Measurements from ENCODE around the gene HDAC8.

Gene HDAC8

GRCh38 chrX:72381439-72382201, 191.0 kb downstream of the HDAC8 start:
- peak in 1 of 2 donors; percentile 30 for DNase-seq (ENCODE audit: low read depth in 2 of 2)
- TF ChIP-seq CTCF (IDR thresholded peaks at IDR 0.05; ENCODE audit: low read depth, low read length) = no peak
- no peak overlapping the region for H3K4me3 ChIP-seq (replicated peaks in 1 of 2; ENCODE audit: low read depth in 2 of 2, low read length in 2 of 2)

- DNase-seq (ENCODE audit: low read depth in 2 of 2) = no peak
- TF ChIP-seq CTCF (IDR thresholded peaks at IDR 0.05; ENCODE audit: low read depth, low read length) = no peak
- H3K4me3 ChIP-seq (replicated peaks in 1 of 2; ENCODE audit: low read depth in 2 of 2, low read length in 2 of 2) = no peak overlapping the region
These were observed 196.5 kb downstream of the HDAC8 start for GRCh38 chrX:72376124-72376523.

- peak; percentile 12 to 50 for DNase-seq (ENCODE audit: low read depth in 2 of 2)
- H3K4me3 ChIP-seq (replicated peaks in 1 of 2; ENCODE audit: low read depth in 2 of 2, low read length in 2 of 2) = no peak overlapping the region
- no peak for TF ChIP-seq CTCF (IDR thresholded peaks at IDR 0.05; ENCODE audit: low read depth, low read length)
These were observed 199.5 kb downstream of the HDAC8 start for GRCh38 chrX:72373136-72373535.

- DNase-seq (ENCODE audit: low read depth in 2 of 2) = no peak
- TF ChIP-seq CTCF (IDR thresholded peaks at IDR 0.05; ENCODE audit: low read depth, low read length) = no peak
These were observed 199.9 kb downstream of the HDAC8 start for GRCh38 chrX:72372735-72373134.

GRCh38 chrX:72371405-72371804, 201.2 kb downstream of the HDAC8 start:
- no peak for DNase-seq (ENCODE audit: low read depth in 2 of 2)
- no peak for TF ChIP-seq CTCF (IDR thresholded peaks at IDR 0.05; ENCODE audit: low read depth, low read length)
- H3K4me3 ChIP-seq (replicated peaks in 1 of 2; ENCODE audit: low read depth in 2 of 2, low read length in 2 of 2) = no peak overlapping the region

More at GRCh38 chrX:72372735-72373134, 199.9 kb downstream of the HDAC8 start:
- H3K4me3 ChIP-seq (replicated peaks in 1 of 2; ENCODE audit: low read depth in 2 of 2, low read length in 2 of 2) = no peak overlapping the region

- H3K4me3 ChIP-seq (replicated peaks in 1 of 2; ENCODE audit: low read depth in 2 of 2, low read length in 2 of 2) = no peak overlapping the region
- peak in 1 of 2 donors; percentile 46 for DNase-seq (ENCODE audit: low read depth in 2 of 2)
- TF ChIP-seq CTCF (IDR thresholded peaks at IDR 0.05; ENCODE audit: low read depth, low read length) = no peak
These were observed 203.8 kb downstream of the HDAC8 start for GRCh38 chrX:72368796-72369195.

- TF ChIP-seq CTCF (IDR thresholded peaks at IDR 0.05; ENCODE audit: low read depth, low read length) = no peak
- DNase-seq (ENCODE audit: low read depth in 2 of 2) = no peak
These were observed 205.1 kb downstream of the HDAC8 start for GRCh38 chrX:72367516-72367915.

More at GRCh38 chrX:72367516-72367915, 205.1 kb downstream of the HDAC8 start:
- H3K4me3 ChIP-seq (replicated peaks in 1 of 2; ENCODE audit: low read depth in 2 of 2, low read length in 2 of 2) = no peak overlapping the region

All from cardiac fibroblast (primary cell).